GM23248 (cell line): ENCODE measurements around the gene IFTAP. TPM values are rescaled to one million over a fixed set of nuclear protein-coding genes. Genes with fewer than 3 reads are reported as not detected.

Experiments
- DNase-seq: peaks from one replicate; pipeline ENCODE4 v3.0.0-alpha.2; 2015
- H2AFZ ChIP-seq: fragments of 200-600 bp; sonication (generic); 2 replicates; pipeline ENCODE4 v1.6.1; 2016; ENCODE audit warnings: antibody characterized with exemption
- H3F3A ChIP-seq: fragments of 200-600 bp; sonication (generic); 2 replicates; pipeline ENCODE4 v1.6.1; 2016; ENCODE audit warnings: mild to moderate bottlenecking, antibody characterized with exemption, mixed run types; ENCODE audit not compliant: insufficient read depth
- H3K27ac ChIP-seq: fragments of 200-600 bp; sonication (generic); 2 replicates; pipeline ENCODE4 v1.5.1; 2016; ENCODE audit warnings: mild to moderate bottlenecking
- H3K27me3 ChIP-seq: fragments of 200-600 bp; sonication (generic); replicated peaks from 2 replicates; pipeline ENCODE4 v1.6.1; 2016; ENCODE audit warnings: mild to moderate bottlenecking; ENCODE audit not compliant: insufficient read depth
- H3K36me3 ChIP-seq: fragments of 200-600 bp; sonication (generic); 2 replicates; pipeline ENCODE4 v1.6.1; 2016; ENCODE audit warnings: low read depth, mild to moderate bottlenecking
- H3K4me1 ChIP-seq: fragments of 200-600 bp; sonication (generic); 2 replicates; pipeline ENCODE4 v1.6.1; 2016; ENCODE audit warnings: mild to moderate bottlenecking; ENCODE audit not compliant: insufficient read depth
- H3K4me2 ChIP-seq: fragments of 200-600 bp; sonication (generic); one replicate; pipeline ENCODE4 v1.6.1; 2016; ENCODE audit warnings: mild to moderate bottlenecking; ENCODE audit not compliant: unreplicated experiment
- H3K4me3 ChIP-seq: fragments of 200-600 bp; sonication (generic); 2 replicates; pipeline ENCODE4 v1.5.1; 2016; ENCODE audit warnings: mild to moderate bottlenecking
- H3K79me2 ChIP-seq: fragments of 200-600 bp; sonication (generic); 2 replicates; pipeline ENCODE4 v1.6.1; 2016; ENCODE audit warnings: mild to moderate bottlenecking; ENCODE audit not compliant: insufficient read depth
- H3K9ac ChIP-seq: fragments of 200-600 bp; sonication (generic); 2 replicates; pipeline ENCODE4 v1.6.1; 2016; ENCODE audit warnings: mild to moderate bottlenecking
- H3K9me2 ChIP-seq: fragments of 200-600 bp; sonication (generic); 2 replicates; pipeline ENCODE4 v1.6.1; 2016; ENCODE audit warnings: mixed run types, mild to moderate bottlenecking, moderate library complexity; ENCODE audit not compliant: insufficient read depth
- H3K9me3 ChIP-seq: fragments of 200-600 bp; sonication (generic); one replicate; pipeline ENCODE4 v1.6.1; 2017; ENCODE audit warnings: low read depth
- H4K20me1 ChIP-seq: fragments of 200-600 bp; sonication (generic); 2 replicates; pipeline ENCODE4 v1.6.0; 2016; ENCODE audit not compliant: insufficient read depth
- EZH2 ChIP-seq: fragments of 200-600 bp; sonication (generic); IDR thresholded peaks from 2 replicates; pipeline ENCODE4 v1.6.1; 2018; ENCODE audit warnings: antibody characterized with exemption, mild to moderate bottlenecking; ENCODE audit not compliant: insufficient read depth, poor library complexity, severe bottlenecking
- EZH2phosphoT487 ChIP-seq: fragments of 200-600 bp; sonication (generic); IDR thresholded peaks from 2 replicates; pipeline ENCODE4 v1.6.1; 2018; ENCODE audit warnings: antibody characterized with exemption, moderate library complexity, mild to moderate bottlenecking, low read depth; ENCODE audit not compliant: insufficient read depth
- WGBS, 2 experiments: methylation state at CpG; one replicate each; pipeline ENCODE4 v1.1.6; 2015 to 2017; ENCODE audit warnings: low lambda C conversion rate in 2 of 2, low coverage in 1 of 2; ENCODE audit errors: missing lambda C conversion rate in 2 of 2; 5-methylcytosine and 5-hydroxymethylcytosine counted together
- in situ Hi-C: fragments of 300-500 bp; cut with MboI; formaldehyde crosslinking; loops from 2 replicates; pipeline ENCODE4 v1.15.0; 2020
- polyA plus RNA-seq: library from polyadenylated mRNA; unstranded; fragments of >200 nt; fragmentation: Nextera tagmentation; extraction: Ambion mirVana; gene quantifications from 2 replicates; pipeline ENCODE4 v1.2.1, GENCODE V29; 2016
- total RNA-seq: library from RNA; depleted of rRNA; stranded (reverse); fragments of >200 nt; shearing (Covaris generic); gene quantifications from 2 replicates; pipeline ENCODE4 v1.2.3, GENCODE V29; 2014

IFTAP gene
- total and polyA plus RNA-seq, 2 experiments from 2014 or later = 27.1 to 27.5 TPM

DNA sequence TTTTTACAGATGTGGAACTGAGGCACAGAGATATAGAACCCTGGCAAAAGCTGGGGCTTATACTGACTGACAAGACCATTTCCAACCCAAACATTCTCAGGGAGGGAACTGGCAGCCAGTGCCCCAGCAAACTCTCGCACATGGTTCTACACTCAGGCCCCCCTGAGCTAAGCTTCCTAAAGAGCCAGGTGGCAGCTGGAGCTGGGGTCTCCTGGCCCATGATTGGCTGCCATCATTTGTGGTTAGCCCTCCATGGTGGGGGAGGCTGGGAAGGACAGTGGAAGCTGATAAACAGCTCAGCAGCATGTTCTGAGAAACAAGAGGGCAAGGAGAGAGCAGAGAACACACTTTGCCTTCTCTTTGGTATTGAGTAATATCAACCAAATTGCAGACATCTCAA is 26.6 kb upstream of the IFTAP start, which contains the start of gene RAG1:
Gene RAG1 (plus strand): TSS at position 314 of the 400 bp plus-strand sequence. CDS start 5,298 bp downstream, outside the sequence.
- no peak for DNase-seq
- H3K36me3 ChIP-seq = no peaks in the 10 kb centered on the region
- H3K27ac ChIP-seq = no peak within 1 kb of the TSS
- in situ Hi-C loops = no loop called here
- no peak within 1 kb of the TSS for H3K4me3 ChIP-seq
- no peaks in the 10 kb centered on the region for H3K9me2 ChIP-seq
- no peaks in the 10 kb centered on the region for H3K9me3 ChIP-seq
- H3K4me2 ChIP-seq = no peak within 1 kb of the TSS
- H2AFZ ChIP-seq = no peak within 1 kb of the TSS
- peaks cover 55% of the 10 kb centered on the region for H3K27me3 ChIP-seq
- no peaks in the 10 kb centered on the region for H4K20me1 ChIP-seq
- TF ChIP-seq EZH2 = no peak
- TF ChIP-seq EZH2phosphoT487 = no peak
- WGBS, 2 experiments = 81 to 91% methylated on average over 1 of the region's 1 CpG
- H3K4me1 ChIP-seq = peaks cover 3% of the 10 kb centered on the region; the same call in 1 of the 2 replicates
- H3K79me2 ChIP-seq = no peaks in the 10 kb centered on the region
- no peaks in the 10 kb centered on the region for H3F3A ChIP-seq
- no peak within 1 kb of the TSS for H3K9ac ChIP-seq

DNA sequence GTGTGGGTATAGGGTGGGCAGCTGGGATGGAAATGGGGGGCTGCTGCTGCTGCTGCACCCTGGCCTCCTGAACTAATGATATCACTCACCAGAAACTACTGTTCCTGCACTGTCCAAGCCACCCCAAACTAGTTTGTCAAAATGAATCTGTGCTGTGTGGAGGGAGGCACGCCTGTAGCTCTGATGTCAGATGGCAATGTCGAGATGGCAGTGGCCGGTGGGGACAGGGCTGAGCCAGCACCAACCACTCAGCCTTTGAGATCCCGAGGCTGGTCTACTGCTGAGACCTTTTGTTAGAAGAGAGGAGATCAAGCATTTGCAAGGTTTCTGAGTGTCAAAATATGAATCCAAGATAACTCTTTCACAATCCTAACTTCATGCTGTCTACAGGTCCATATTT is 25.2 kb upstream of the IFTAP start:
- Histone ChIP-seq H4K20me1 (no peaks in the 10 kb centered on the region), H3K27ac (no peak overlapping the region), H3K4me2 (no peak overlapping the region), H3F3A (no peaks in the 10 kb centered on the region), H3K9me2 (no peaks in the 10 kb centered on the region), H3K4me1 (peaks cover 3% of the 10 kb centered on the region; the same call in 1 of the 2 replicates), H3K4me3 (no peak overlapping the region), H3K9ac (no peak overlapping the region), H2AFZ (no peak overlapping the region), H3K9me3 (no peaks in the 10 kb centered on the region), H3K36me3 (no peaks in the 10 kb centered on the region), H3K27me3 (peaks cover 49% of the 10 kb centered on the region), H3K79me2 (no peaks in the 10 kb centered on the region)
- no peak for DNase-seq
- in situ Hi-C loops = no loop called here
- no peak for TF ChIP-seq EZH2
- 50 to 58% methylated on average over 4 of the region's 4 CpGs for WGBS, 2 experiments

DNA sequence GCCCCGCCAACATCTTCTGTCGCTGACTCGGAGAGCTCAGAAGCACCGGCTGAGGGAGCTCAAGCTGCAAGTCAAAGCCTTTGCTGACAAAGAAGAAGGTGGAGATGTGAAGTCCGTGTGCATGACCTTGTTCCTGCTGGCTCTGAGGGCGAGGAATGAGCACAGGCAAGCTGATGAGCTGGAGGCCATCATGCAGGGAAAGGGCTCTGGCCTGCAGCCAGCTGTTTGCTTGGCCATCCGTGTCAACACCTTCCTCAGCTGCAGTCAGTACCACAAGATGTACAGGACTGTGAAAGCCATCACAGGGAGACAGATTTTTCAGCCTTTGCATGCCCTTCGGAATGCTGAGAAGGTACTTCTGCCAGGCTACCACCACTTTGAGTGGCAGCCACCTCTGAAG is 19.8 kb upstream of the IFTAP start:
- Histone ChIP-seq H3K4me3 (no peak overlapping the region), H3K4me1 (peaks cover 5% of the 10 kb centered on the region; the same call in 1 of the 2 replicates), H3K4me2 (no peak overlapping the region), H3K27me3 (peaks cover 18% of the 10 kb centered on the region; the same call in 1 of the 2 replicates), H3K9me3 (no peaks in the 10 kb centered on the region), H3K9ac (no peak overlapping the region), H3K79me2 (no peaks in the 10 kb centered on the region), H3K36me3 (no peaks in the 10 kb centered on the region), H3K9me2 (no peaks in the 10 kb centered on the region), H4K20me1 (no peaks in the 10 kb centered on the region), H2AFZ (no peak overlapping the region), H3F3A (no peaks in the 10 kb centered on the region), H3K27ac (no peak overlapping the region)
- WGBS, 2 experiments = 57 to 67% methylated on average over 8 of the region's 8 CpGs
- in situ Hi-C loops = loop anchor here (10.0 kb wide), 1 partner anchor 90 kb away; no protein-coding TSS in a partner anchor
- no peak for TF ChIP-seq EZH2
- TF ChIP-seq EZH2phosphoT487 = no peak
- no peak for DNase-seq

DNA sequence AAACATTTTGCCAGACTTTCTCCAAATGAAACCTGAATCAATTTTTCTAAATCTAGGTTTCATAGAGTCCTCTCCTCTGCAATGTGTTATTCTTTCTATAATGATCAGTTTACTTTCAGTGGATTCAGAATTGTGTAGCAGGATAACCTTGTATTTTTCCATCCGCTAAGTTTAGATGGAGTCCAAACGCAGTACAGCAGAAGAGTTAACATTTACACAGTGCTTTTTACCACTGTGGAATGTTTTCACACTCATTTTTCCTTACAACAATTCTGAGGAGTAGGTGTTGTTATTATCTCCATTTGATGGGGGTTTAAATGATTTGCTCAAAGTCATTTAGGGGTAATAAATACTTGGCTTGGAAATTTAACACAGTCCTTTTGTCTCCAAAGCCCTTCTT is 16.9 kb upstream of the IFTAP start:
- TF ChIP-seq EZH2phosphoT487 (no peak), EZH2 (no peak)
- no peak overlapping the region for H3K27ac ChIP-seq
- DNase-seq = no peak
- H3K4me2 ChIP-seq = no peak overlapping the region
- no peaks in the 10 kb centered on the region; the same call in 1 of the 2 replicates for H3K27me3 ChIP-seq
- H3F3A ChIP-seq = no peaks in the 10 kb centered on the region
- H3K79me2 ChIP-seq = no peaks in the 10 kb centered on the region
- in situ Hi-C loops = loop anchor here (10.0 kb wide), 1 partner anchor 87 kb away; no protein-coding TSS in a partner anchor
- H4K20me1 ChIP-seq = no peaks in the 10 kb centered on the region
- no peak overlapping the region for H2AFZ ChIP-seq
- no peaks in the 10 kb centered on the region for H3K36me3 ChIP-seq
- H3K9me3 ChIP-seq = no peaks in the 10 kb centered on the region
- H3K9ac ChIP-seq = no peak overlapping the region
- no peaks in the 10 kb centered on the region for H3K9me2 ChIP-seq
- peaks cover 5% of the 10 kb centered on the region; the same call in 1 of the 2 replicates for H3K4me1 ChIP-seq
- no peak overlapping the region for H3K4me3 ChIP-seq
- WGBS, 2 experiments = 69 to 72% methylated on average over 2 of the region's 2 CpGs
